PC-3 (cell line): ENCODE measurements around the gene CD4.

Experiments used
- CTCF ChIP-seq: fragments of 300-600 bp; sonication (generic); conservative IDR thresholded peaks from 2 replicates; pipeline ENCODE4 v1.5.1; 2017; ENCODE audit warnings: antibody characterized with exemption, low read depth, mild to moderate bottlenecking, low read length
- EZH2 ChIP-seq: fragments of 300-600 bp; sonication (generic); IDR thresholded peaks from one replicate; pipeline ENCODE4 v1.6.1; 2017; ENCODE audit warnings: antibody characterized with exemption, mild to moderate bottlenecking, low read length; ENCODE audit not compliant: unreplicated experiment

GRCh38 chr12:6778574-6779550 lies 10.5 kb upstream of the CD4 start:
- TF ChIP-seq CTCF (peak; percentile 87), EZH2 (no peak)
